Activated B cell treated with CpG ODN at 0.5 μM for 24 hours (primary cell): ENCODE results near the gene NFASC. TPM values are rescaled to one million over a fixed set of nuclear protein-coding genes. Genes with fewer than 3 reads are reported as not detected.

Experiments
- ATAC-seq: fragments of 200-7000 bp; cut with Tn5 transposase; one replicate; pipeline ENCODE4 v1.10.0; 2021; ENCODE audit warnings: low read depth, mild to moderate bottlenecking, moderate library complexity
- CTCF ChIA-PET: fragments of 350-600 bp; sonication (Branson Sonifier 250); formaldehyde crosslinking; loops from one replicate; lab custom pipeline; 2021; ENCODE audit warnings: antibody characterized with exemption; lab: Charles Lee
- POLR2A ChIA-PET: fragments of 350-600 bp; sonication (Branson Sonifier 250); formaldehyde crosslinking; loops from one replicate; lab custom pipeline; 2021; ENCODE audit warnings: antibody characterized with exemption; lab: Charles Lee
- DNase-seq: peaks from one replicate; pipeline ENCODE4 v3.0.0; 2022
- H3K27ac Mint-ChIP-seq: one replicate; pipeline ENCODE4 v1.8.0; 2020; ENCODE audit warnings: mixed read lengths
- H3K27me3 Mint-ChIP-seq: one replicate; pipeline ENCODE4 v1.8.0; 2021; ENCODE audit warnings: mixed read lengths
- H3K36me3 Mint-ChIP-seq: one replicate; pipeline ENCODE4 v1.8.0; 2021; ENCODE audit warnings: low read depth, mixed read lengths
- H3K4me1 Mint-ChIP-seq: one replicate; pipeline ENCODE4 v1.8.0; 2021; ENCODE audit warnings: mixed read lengths
- H3K4me3 Mint-ChIP-seq: one replicate; pipeline ENCODE4 v1.8.0; 2020; ENCODE audit warnings: mild to moderate bottlenecking, mixed read lengths
- H3K9me3 Mint-ChIP-seq: one replicate; pipeline ENCODE4 v1.8.0; 2020; ENCODE audit warnings: mixed read lengths
- intact Hi-C: fragments of 100-400 bp; cut with micrococcal nuclease; formaldehyde crosslinking; loops from one replicate; pipeline ENCODE4 v1.15.1; 2024
- total RNA-seq: library from RNA; stranded (reverse); gene quantifications from 2 replicates; pipeline ENCODE4 v1.2.3, GENCODE V29; 2022
- TF ChIP-seq, protein P1 (sequence below): fragments of 200-600 bp; IDR thresholded peaks from one replicate; pipeline ENCODE4 v1.8.0; 2022; ENCODE audit warnings: antibody characterized with exemption, mild to moderate bottlenecking

Gene NFASC
- total RNA-seq, 1 donor from 2014 or later, result 0.07 TPM

DNA sequence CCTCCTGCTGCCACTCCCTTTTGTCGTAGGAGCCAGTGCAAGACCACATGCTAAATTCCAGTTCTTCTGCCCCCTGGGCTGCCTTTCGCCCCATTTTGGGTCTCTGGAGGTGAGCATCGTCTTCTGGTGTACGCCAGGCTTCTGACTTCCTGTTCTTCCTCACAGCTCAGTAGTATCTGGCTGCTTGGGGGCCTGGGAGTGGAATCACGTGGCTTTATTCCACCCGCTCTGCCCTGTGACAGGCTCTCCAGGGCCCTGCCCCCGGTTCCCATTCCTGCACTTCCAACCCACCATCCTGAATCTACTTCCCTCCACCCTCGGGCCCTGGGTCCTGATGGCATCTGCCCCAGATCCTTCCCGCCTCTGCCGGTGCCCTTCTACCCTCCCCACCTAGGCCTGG is 3.6 kb downstream of the NFASC start:
- ChIA-PET POLR2A (no interaction called here), CTCF (no interaction called here)
- peaks cover 17% of the 10 kb centered on the region for H3K27me3 Mint-ChIP-seq
- H3K27ac Mint-ChIP-seq, result no peak overlapping the region
- H3K4me1 Mint-ChIP-seq, result no peaks in the 10 kb centered on the region
- DNase-seq (no peak), ATAC-seq (no peak)
- no peaks in the 10 kb centered on the region for H3K36me3 Mint-ChIP-seq
- no peaks in the 10 kb centered on the region for H3K9me3 Mint-ChIP-seq
- H3K4me3 Mint-ChIP-seq, result no peak overlapping the region
- intact Hi-C loops, result no loop called here
- TF ChIP-seq, protein P1, sequence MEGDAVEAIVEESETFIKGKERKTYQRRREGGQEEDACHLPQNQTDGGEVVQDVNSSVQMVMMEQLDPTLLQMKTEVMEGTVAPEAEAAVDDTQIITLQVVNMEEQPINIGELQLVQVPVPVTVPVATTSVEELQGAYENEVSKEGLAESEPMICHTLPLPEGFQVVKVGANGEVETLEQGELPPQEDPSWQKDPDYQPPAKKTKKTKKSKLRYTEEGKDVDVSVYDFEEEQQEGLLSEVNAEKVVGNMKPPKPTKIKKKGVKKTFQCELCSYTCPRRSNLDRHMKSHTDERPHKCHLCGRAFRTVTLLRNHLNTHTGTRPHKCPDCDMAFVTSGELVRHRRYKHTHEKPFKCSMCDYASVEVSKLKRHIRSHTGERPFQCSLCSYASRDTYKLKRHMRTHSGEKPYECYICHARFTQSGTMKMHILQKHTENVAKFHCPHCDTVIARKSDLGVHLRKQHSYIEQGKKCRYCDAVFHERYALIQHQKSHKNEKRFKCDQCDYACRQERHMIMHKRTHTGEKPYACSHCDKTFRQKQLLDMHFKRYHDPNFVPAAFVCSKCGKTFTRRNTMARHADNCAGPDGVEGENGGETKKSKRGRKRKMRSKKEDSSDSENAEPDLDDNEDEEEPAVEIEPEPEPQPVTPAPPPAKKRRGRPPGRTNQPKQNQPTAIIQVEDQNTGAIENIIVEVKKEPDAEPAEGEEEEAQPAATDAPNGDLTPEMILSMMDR, result no peak

DNA sequence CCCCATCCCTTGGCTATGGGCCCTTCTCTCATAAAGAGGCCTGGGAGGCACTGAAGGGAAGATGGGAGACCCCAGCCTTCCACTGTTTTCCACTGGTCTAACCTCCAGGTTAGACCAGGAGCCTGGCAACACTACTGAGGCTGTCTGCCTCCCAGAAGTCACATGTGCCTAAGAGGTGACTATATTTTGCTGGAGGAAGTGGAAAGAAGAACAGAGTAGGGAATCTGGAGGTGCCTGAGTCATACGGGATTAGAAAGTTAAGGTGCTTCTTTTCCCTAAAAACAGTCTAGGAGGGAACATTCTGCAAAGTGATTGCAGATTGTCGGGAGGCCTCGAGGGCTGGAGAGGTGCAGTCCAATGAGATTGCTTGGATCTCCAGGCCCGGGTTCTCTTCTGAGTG is 4.6 kb downstream of the NFASC start:
- Mint-ChIP-seq H3K9me3 (no peaks in the 10 kb centered on the region), H3K36me3 (no peaks in the 10 kb centered on the region), H3K4me3 (no peak overlapping the region), H3K27me3 (peaks cover 14% of the 10 kb centered on the region), H3K4me1 (no peaks in the 10 kb centered on the region), H3K27ac (no peak overlapping the region)
- CTCF ChIA-PET, result no interaction called here
- no peak for ATAC-seq
- POLR2A ChIA-PET, result no interaction called here
- TF ChIP-seq, protein P1, result no peak
- intact Hi-C loops, result no loop called here
- no peak for DNase-seq

- DNase-seq (no peak), ATAC-seq (no peak)
- Mint-ChIP-seq H3K9me3 (no peaks in the 10 kb centered on the region), H3K27me3 (peaks cover 16% of the 10 kb centered on the region), H3K36me3 (no peaks in the 10 kb centered on the region), H3K4me3 (no peak overlapping the region), H3K4me1 (no peaks in the 10 kb centered on the region), H3K27ac (no peak overlapping the region)
- ChIA-PET POLR2A (no interaction called here), CTCF (no interaction called here)
- TF ChIP-seq, protein P1, result no peak
- intact Hi-C loops, result no loop called here
Observed at GRCh38 chr1:204878621-204879234, 8.1 kb downstream of the NFASC start.

DNA sequence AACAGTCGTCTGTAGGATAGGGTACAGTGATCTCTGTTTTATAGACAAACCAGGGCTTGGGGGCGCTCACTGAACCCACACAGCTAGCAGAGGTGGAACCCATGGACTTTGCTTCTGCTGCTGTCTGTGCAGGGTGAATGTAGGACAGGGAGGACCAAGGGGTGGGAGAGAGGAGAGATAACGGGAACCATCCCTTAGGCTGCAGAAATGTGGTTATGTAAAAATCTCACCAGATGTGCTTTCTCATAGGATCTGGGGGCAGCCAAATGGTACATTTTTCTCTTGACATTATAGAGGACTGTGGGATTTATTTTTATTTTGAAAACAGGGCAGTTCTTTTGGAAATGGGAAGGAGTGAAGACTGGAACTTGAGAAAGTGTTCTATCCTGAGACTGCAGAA is 8.7 kb downstream of the NFASC start:
- intact Hi-C loops, result no loop called here
- Mint-ChIP-seq H3K4me3 (no peak overlapping the region), H3K27ac (no peak overlapping the region), H3K27me3 (peaks cover 16% of the 10 kb centered on the region), H3K36me3 (no peaks in the 10 kb centered on the region), H3K4me1 (no peaks in the 10 kb centered on the region), H3K9me3 (no peaks in the 10 kb centered on the region)
- POLR2A ChIA-PET, result no interaction called here
- DNase-seq (no peak), ATAC-seq (no peak)
- TF ChIP-seq, protein P1, result no peak
- CTCF ChIA-PET, result no interaction called here

GRCh38 chr1:204880906-204881305 is 10.2 kb downstream of the NFASC start:
- ChIA-PET CTCF (no interaction called here), POLR2A (no interaction called here)
- Mint-ChIP-seq H3K4me3 (no peak overlapping the region), H3K27ac (no peak overlapping the region), H3K4me1 (no peaks in the 10 kb centered on the region), H3K27me3 (peaks cover 18% of the 10 kb centered on the region), H3K9me3 (no peaks in the 10 kb centered on the region), H3K36me3 (no peaks in the 10 kb centered on the region)
- DNase-seq (no peak), ATAC-seq (no peak)
- TF ChIP-seq, protein P1, result no peak
- intact Hi-C loops, result no loop called here
